ENCODE data around the gene BAD.
A peak's percentile ranks its signal among the peaks of the same experiment; 100 is the strongest.
"Not testable (repeated sequence)": the region's sequence is repeated elsewhere in the genome, so short reads cannot be mapped to it uniquely, and the experiment has no call there.

The BAD gene

GRCh38 chr11:64318766-64319761 lies 34.6 kb upstream of the BAD start:
- CTCF ChIA-PET, result interaction anchor here (2.0 kb wide), 2 partner anchors 12 to 15 kb away, joined by 13 to 17 read pairs; partner anchors contain the start of gene ESRRA
- DNase-seq (ENCODE audit: extremely low spot score), result no peak
- TF ChIP-seq FOXA1 (IDR thresholded peaks at IDR 0.05) (no peak), HDGF (IDR thresholded peaks at IDR 0.05; ENCODE audit: borderline replicate concordance) (no peak), LEF1 (IDR thresholded peaks at IDR 0.05; ENCODE audit: borderline replicate concordance) (no peak), FOXM1 (IDR thresholded peaks at IDR 0.05; ENCODE audit: borderline replicate concordance) (no peak)
- POLR2A ChIA-PET, result interaction anchor here (1.9 to 3.8 kb wide), 6 partner anchors 12 to 75 kb away, joined by 8 to 70 read pairs (median 48); partner anchors contain the start of gene ESRRA

GRCh38 chr11:64317961-64318765 lies 33.7 kb upstream of the BAD start, which contains the start of gene PRDX5:
PRDX5 (plus strand) TSS chr11:64318121; CDS start chr11:64318216, 95 bp downstream.
- no peak for TF ChIP-seq LEF1 (IDR thresholded peaks at IDR 0.05; ENCODE audit: borderline replicate concordance)
- no peak for TF ChIP-seq PKNOX1 (IDR thresholded peaks at IDR 0.05)
- 0 out of 2 replicates have a peak, but pooled peaks have one; percentile 9 for TF ChIP-seq ELF4 (IDR thresholded peaks at IDR 0.05)
- TF ChIP-seq L3MBTL2 (conservative IDR thresholded peaks at IDR 0.05), result no peak
- no peak for TF ChIP-seq FOXK2 (IDR thresholded peaks at IDR 0.05)
- no peak for TF ChIP-seq SP1 (IDR thresholded peaks at IDR 0.05)
- peak; percentile 96 for DNase-seq (ENCODE audit: extremely low spot score)
- POLR2A ChIA-PET, result interaction anchor here (0.6 to 3.8 kb wide), 40 partner anchors 9 to 479 kb away, joined by 3 to 70 read pairs (median 4); partner anchors contain the start of genes BAD, ESRRA, FERMT3 and FKBP2

GRCh38 chr11:64317325-64317960 lies 33.0 kb upstream of the BAD start, which contains the start of gene TRMT112:
TRMT112 (minus strand) TSS chr11:64317559; CDS start chr11:64317526, 33 bp downstream.
- TF ChIP-seq ELF4 (IDR thresholded peaks at IDR 0.05) (peak; percentile 85), ZNF384 (IDR thresholded peaks at IDR 0.05) (no peak), L3MBTL2 (conservative IDR thresholded peaks at IDR 0.05) (0 out of 2 replicates have a peak, but pooled peaks have one; percentile 12)
- DNase-seq (ENCODE audit: extremely low spot score), result peak; percentile 86
- ChIA-PET POLR2A (interaction anchor here (0.6 to 3.8 kb wide), 40 partner anchors 10 to 479 kb away, joined by 3 to 70 read pairs (median 4); partner anchors contain the start of genes BAD, ESRRA, FERMT3 and FKBP2), CTCF (interaction anchor here (0.7 to 2.9 kb wide), 11 partner anchors 13 to 49 kb away, joined by 3 to 38 read pairs (median 6); partner anchors contain the start of genes CCDC88B and ESRRA)

More at GRCh38 chr11:64317961-64318765, 33.7 kb upstream of the BAD start, which contains the start of gene PRDX5:
- CTCF ChIA-PET, result interaction anchor here (0.7 to 2.9 kb wide), 11 partner anchors 13 to 49 kb away, joined by 3 to 38 read pairs (median 6); partner anchors contain the start of genes CCDC88B and ESRRA

- ChIA-PET POLR2A (interaction anchor here (0.8 to 3.8 kb wide), 18 partner anchors 11 to 314 kb away, joined by 3 to 70 read pairs (median 6); partner anchors contain the start of genes BAD, ESRRA, FERMT3 and FKBP2), CTCF (interaction anchor here (0.9 to 2.9 kb wide), 6 partner anchors 12 to 39 kb away, joined by 3 to 38 read pairs (median 10); partner anchors contain the start of genes CCDC88B and ESRRA)
- DNase-seq (ENCODE audit: extremely low spot score), result no peak
- TF ChIP-seq LEF1 (IDR thresholded peaks at IDR 0.05; ENCODE audit: borderline replicate concordance), result no peak
- TF ChIP-seq L3MBTL2 (conservative IDR thresholded peaks at IDR 0.05), result peak; percentile 17; the same call in 1 of the 2 replicates
These were observed 32.3 kb upstream of the BAD start for GRCh38 chr11:64316672-64317324.

- ChIA-PET CTCF (interaction anchor here (2.9 kb wide), 1 partner anchor 40 kb away, joined by 38 read pairs; no protein-coding TSS in a partner anchor), POLR2A (interaction anchor here (2.0 to 3.8 kb wide), 4 partner anchors 10 to 45 kb away, joined by 7 to 70 read pairs (median 35); partner anchors contain the start of gene ESRRA)
- not testable (repeated sequence) for DNase-seq (ENCODE audit: extremely low spot score)
These were observed 31.4 kb upstream of the BAD start for GRCh38 chr11:64315667-64316526.

- ChIA-PET POLR2A (no interaction called here), CTCF (interaction anchor here (1.2 kb wide), 1 partner anchor 41 kb away, joined by 5 read pairs; no protein-coding TSS in a partner anchor)
- no peak for TF ChIP-seq PKNOX1 (IDR thresholded peaks at IDR 0.05)
- TF ChIP-seq FOXA1 (IDR thresholded peaks at IDR 0.05), result no peak
- no peak for TF ChIP-seq NFRKB (IDR thresholded peaks at IDR 0.05)
- no peak for TF ChIP-seq HDGF (IDR thresholded peaks at IDR 0.05; ENCODE audit: borderline replicate concordance)
- TF ChIP-seq BHLHE40 (IDR thresholded peaks at IDR 0.05; ENCODE audit: borderline replicate concordance), result no peak
- DNase-seq (ENCODE audit: extremely low spot score), result no peak
These were observed 30.5 kb upstream of the BAD start for GRCh38 chr11:64314805-64315561.
